ENCODE results near the gene CEP57L1.
A peak's percentile ranks its signal among the peaks of the same experiment; 100 is the strongest.
"Not testable (repeated sequence)": the region's sequence is repeated elsewhere in the genome, so short reads cannot be mapped to it uniquely, and the experiment has no call there.

Gene CEP57L1

DNA sequence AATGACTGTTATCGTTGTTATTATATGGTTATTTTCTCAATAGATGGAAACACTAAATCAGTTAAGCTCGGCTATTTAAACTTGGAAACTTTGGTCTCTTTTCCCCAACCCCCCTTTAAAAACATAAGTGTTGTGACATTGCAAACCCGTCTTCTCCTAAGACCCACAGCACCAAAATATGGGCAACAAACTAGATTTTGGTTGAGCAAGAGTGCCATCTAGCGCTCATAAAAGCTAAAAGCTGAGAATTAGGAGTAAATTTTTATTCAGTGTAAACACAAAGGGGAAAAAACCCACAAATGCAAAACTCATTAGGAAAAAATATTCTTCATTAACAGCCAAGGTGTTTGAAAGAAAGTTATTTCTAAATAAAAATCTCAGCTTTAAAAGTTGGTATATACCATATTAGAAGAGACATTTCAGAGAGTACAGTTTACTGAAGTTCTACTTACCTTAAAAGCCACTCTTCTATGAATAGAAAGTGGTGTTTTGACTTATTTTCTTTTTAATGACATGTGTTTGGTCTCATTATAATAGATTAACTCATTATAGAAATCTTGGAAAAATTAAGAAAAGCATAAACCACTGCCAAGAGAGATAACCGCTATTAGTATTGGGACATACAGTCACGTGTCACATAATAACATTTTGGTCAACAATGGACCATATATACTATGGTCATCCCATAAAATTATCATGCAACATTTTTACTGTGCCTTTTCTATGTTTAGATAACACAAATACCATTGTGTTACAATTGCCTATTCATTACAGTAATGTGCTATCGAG lies 21.8 kb upstream of the CEP57L1 start:
- peak; percentile 56 to 58 for DNase-seq (ENCODE audit: low read depth in 2 of 2)

DNA sequence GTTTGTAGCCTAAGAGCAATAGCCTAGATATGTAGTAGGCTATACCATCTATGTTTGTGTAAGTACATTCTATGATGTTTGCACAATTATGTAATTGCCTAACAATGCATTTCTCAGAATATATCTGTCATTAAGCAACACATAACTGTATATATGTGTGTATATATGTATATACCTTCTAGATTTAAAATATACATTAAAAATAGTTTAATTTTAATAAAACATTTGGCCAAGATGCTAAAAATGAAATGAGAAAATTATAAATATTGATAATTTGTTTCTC lies 21.2 kb upstream of the CEP57L1 start:
- no peak for DNase-seq (ENCODE audit: low read depth in 2 of 2)

DNA sequence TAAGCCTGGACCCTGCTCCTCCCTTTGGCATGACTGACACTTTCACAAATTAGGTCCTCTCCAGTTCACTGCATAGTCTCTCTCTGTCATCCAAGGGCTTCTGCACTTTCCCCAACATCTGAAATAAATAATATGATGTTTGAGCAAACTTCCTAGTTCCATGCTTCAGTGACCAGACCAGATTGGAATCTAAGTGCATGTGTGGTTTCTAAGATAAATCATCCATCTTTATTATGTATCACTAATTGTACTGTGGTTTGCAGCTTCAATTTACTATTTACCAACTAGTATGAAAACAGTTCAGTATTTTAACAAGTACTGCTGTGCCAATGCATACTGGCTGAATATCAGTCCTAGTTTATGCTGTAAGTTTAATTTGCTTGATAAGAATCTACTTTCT lies 19.4 kb upstream of the CEP57L1 start:
- peak; percentile 65 to 68 for DNase-seq (ENCODE audit: low read depth in 2 of 2)

GRCh38 chr6:109076377-109076776 lies 18.9 kb upstream of the CEP57L1 start:
- no peak for DNase-seq (ENCODE audit: low read depth in 2 of 2)

DNA sequence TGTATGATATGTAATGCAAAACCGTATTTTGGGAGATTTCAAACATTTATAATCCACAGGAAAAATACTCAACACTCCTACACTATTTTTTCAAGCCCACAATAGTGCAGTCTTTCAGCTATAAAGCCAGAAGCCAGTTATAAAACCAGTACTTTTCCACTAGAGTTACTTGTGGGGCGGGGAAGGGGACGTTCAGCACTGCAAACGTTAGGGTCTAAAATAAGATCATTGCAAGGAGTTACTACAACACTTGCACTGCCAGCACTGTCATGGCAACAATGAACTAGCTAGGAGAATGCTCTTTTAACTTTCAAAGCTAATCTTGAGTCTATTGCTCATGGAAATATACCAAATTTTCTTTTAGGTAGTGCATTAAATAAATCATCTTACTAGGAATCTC lies 15.3 kb upstream of the CEP57L1 start:
- DNase-seq (ENCODE audit: low read depth in 2 of 2): no peak

DNA sequence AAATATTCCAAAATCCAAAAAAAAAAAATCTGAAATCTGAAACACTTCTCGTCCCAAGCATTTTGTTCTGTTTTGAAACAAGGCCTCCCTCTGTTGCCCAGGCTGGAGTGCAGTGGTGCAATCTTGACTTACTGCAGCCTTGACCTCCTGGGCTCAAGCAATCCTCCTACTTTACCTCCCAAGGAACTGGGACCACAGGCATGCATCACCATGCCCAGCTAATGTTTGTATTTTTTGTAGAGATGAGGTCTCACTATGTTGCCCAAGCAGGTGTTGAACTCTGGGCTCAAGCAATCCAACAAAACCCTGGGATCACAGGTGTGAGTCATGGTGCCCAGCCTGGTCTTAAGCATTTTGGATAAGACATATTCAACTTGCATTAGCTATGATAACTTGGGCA lies 14.3 kb upstream of the CEP57L1 start:
- DNase-seq (ENCODE audit: low read depth in 2 of 2): no peak

DNA sequence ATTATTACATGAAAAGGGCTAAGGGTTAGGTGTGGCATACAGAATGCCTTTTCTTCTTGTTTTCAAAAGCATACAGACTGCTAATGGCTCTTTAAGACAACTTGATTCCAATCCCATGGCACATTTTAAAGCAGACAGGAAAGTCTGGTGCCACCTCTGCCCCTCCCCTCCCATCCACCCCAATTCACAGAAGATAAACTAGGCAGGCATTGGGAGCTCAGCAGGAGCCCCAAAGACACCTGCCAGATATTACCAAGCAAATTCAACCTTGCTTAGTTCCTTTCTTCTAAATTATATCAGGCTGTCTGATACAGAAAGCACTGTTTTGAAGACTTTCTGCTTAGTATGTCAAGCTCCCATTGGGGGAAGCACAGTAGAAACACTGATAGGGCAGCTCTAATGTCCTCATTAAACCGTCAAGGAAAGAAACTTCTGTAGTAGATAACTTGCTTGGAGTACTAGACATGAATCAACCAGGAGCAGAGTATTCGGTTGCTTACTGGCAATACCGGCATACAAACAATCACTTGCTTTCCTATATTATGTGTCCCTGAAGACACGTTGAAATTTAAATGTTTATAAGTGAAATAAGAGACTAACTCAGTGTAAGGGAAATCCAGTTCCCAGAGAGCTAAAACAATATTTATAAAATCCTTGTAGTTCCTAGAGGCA lies 13.7 kb upstream of the CEP57L1 start:
- DNase-seq (ENCODE audit: low read depth in 2 of 2): no peak

DNA sequence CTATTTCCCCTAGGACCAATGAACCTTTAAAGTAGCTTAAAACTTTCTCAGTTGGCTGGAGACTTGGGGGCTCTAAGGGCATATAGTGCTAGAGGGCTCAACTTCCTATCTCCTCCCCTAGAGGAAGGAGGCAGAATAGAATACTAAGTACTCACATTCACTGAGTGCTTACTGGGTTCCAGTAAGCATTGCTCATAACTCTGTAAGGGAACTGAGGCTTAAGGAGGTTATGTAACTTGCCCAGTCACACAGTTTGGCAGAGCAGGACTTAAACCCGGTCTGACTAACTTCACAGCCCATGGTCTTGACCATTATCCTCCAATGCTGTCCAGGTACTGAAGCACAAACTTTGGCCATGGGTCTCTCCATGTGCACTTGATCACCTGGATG lies 13.1 kb upstream of the CEP57L1 start:
- no peak for DNase-seq (ENCODE audit: low read depth in 2 of 2)

- DNase-seq (ENCODE audit: low read depth in 2 of 2): no peak
Observed at GRCh38 chr6:109083657-109084056, 11.7 kb upstream of the CEP57L1 start.

DNA sequence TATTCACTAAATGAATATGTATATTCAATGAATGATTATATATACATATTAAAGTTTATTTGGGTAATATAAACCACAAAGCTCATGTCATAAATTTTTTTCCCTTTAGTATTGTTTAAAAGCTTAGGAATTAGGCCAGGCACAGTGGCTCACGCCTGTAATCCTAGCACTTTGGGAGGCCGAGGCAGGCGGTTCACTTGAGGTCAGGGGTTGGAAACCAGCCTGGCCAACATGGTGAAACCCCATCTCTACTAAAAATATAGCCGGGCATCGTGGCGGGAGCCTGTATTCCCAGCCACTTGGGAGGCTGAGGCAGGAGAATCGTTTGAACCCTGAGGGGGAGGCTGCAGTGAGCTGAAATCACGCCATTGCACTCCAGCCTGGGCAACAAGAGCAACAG lies 11.2 kb upstream of the CEP57L1 start:
- DNase-seq (ENCODE audit: low read depth in 2 of 2): not testable (repeated sequence)

DNA sequence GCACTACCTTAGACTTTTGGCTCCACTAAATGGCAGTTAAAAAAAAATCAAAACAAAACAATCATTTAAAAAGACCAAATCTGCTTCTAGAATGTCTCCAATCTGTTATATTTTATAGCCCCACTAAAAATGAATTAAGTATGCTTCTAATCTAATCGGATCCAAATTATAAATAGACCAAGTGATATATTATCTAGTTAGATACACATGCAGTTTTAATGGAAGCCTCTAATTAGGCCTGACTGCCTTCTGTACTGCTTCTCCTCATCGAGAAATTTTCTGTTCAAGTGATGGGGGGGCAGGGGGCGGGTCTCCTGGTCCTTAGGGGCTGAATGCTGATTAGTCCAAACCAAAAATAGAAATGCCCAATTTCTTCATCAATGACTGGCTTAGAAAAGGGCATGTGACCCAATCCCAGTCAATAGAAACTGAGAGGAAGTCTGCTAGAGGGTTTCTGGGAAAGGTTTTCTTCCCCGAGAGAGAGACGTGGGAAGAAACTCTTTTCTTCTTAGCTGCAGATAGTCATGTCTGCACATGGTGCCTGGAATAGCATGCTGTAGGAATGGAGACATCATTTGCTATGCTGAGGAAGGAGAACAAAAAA lies 7.5 kb upstream of the CEP57L1 start:
- no peak for DNase-seq (ENCODE audit: low read depth in 2 of 2)

DNA sequence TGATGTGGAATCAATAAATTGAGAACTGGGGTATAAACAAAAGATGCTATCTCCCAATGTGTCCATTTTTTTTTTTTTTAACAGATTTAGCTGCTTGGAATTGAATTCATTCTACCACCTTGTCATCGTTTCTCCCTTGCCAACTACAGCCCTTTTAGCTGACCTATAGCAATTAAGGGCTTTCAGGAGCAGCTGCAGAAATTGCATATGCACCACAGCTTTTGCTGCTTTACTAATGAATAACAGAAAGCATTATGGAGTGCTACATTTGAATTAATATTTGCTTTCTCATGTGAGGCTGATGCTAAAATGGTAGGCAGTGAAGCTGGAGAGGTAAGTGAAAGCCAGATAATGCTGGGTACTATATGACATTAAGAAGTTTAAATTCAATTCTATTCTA lies 6.3 kb upstream of the CEP57L1 start:
- no peak for DNase-seq (ENCODE audit: low read depth in 2 of 2)

DNA sequence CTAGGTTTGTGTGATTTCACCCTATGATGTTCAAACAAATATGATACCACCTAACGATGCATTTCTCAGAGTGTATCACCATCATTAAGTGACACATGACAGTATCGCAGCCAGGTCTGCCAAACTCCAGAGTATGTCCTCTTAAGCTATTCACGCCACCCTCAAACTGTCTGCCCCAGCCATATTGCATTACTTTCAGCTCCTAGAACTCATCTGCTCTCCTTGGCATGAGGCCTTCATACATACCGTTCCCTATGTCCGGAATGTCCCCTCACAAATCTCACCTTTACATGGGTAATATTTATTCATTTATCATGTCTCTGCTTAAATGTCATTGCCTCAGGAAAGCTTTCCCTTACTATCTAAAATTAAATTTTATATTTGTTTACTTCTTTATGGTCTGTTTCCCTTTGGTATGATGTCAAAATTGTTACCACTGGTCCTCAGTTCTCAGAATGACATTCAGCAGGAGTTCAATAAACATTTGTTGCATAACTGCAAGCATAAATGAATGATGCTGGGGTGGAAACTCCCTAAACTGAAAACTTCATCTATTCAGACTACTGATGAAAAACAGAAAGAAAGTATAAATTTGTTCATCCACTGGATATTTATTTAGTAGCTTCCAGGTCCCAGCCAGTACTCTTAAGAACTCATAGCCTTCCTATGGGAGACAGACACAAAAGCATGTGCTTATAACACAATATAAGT lies 3.8 kb upstream of the CEP57L1 start:
- DNase-seq (ENCODE audit: low read depth in 2 of 2): no peak

DNA sequence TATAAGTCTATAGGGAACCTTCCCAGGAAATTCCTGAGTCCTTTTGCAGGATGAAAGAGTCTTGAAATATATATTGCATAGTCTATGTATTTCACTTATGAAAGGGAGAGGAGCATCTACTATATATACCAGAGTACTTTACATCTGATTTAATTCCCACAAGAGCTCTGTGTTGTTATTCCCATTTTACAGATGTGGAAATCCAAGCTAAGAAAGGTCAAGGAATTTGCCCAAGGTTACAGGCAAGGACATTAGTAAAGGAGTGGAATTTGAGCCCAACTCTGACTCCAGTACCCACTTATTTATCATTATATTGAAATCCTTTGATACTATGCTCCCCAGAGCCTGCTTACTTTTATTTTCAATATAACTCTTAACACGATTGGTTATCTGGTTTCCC lies 3.2 kb upstream of the CEP57L1 start:
- DNase-seq (ENCODE audit: low read depth in 2 of 2): no peak

- DNase-seq (ENCODE audit: low read depth in 2 of 2): no peak
Observed at GRCh38 chr6:109093732-109094415, 1.4 kb upstream of the CEP57L1 start.

- peak; percentile 75 to 98 for DNase-seq (ENCODE audit: low read depth in 2 of 2)
Observed at GRCh38 chr6:109094416-109095035, 781 bp upstream of the CEP57L1 start, which contains the start of gene SESN1. TSS of gene SESN1 (minus strand) at chr6:109094846. CDS start at chr6:109094073, 773 bp downstream.

DNA sequence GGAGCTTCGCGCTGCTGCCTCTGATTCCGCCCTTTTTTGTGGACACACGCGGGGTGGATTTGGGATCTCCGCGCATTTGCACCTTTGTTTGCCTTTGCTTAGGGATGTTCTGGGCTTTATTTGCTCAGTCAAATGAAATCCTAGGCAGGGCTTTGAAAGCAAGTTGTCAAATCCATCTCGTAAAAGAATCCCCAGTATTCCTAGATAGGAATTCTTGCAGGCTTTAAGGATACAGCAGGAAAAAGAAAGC lies 453 bp downstream of the CEP57L1 start:
- no peak for DNase-seq (ENCODE audit: low read depth in 2 of 2)

GRCh38 chr6:109096208-109096607 lies 901 bp downstream of the CEP57L1 start:
- no peak for DNase-seq (ENCODE audit: low read depth in 2 of 2)

DNA sequence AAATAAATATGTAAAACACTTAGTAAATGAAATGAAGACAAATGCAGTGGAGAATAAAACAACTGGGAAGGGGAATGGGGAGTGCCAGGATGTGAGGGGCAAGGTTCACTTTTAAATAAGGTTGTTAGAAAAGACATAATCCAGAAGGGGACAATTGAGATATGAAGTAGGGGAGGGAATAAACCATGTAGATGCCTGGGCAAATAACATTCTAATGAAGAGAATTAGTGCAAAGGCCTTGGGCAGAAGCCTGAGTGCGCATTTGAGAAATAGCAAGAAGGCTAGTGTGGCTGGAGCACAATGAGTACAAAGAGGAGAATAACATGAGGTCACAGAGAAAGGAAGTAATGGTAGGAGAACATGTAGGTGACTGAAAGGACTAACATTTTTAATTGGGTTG lies 2.4 kb downstream of the CEP57L1 start:
- DNase-seq (ENCODE audit: low read depth in 2 of 2): no peak

- DNase-seq (ENCODE audit: low read depth in 2 of 2): no peak
Observed at GRCh38 chr6:109102762-109103161, 7.5 kb downstream of the CEP57L1 start.

- no peak for DNase-seq (ENCODE audit: low read depth in 2 of 2)
Observed at GRCh38 chr6:109103942-109104341, 8.6 kb downstream of the CEP57L1 start.

- DNase-seq (ENCODE audit: low read depth in 2 of 2): no peak
Observed at GRCh38 chr6:109104512-109104911, 9.2 kb downstream of the CEP57L1 start.

Measured in fibroblast of skin of left quadriceps (primary cell).